OCI-LY7 (cell line): ENCODE data around the gene GALNT4. TPM values are rescaled to one million over a fixed set of nuclear protein-coding genes. Genes with fewer than 3 reads are reported as not detected.
A peak's percentile ranks its signal among the peaks of the same experiment; 100 is the strongest.

Experiments
- BruUV-seq: library from RNA; stranded (reverse); fragments of 400-500 nt; replicated peaks from 2 replicates; lab custom pipeline; 2021; lab: Mats Ljungman, UMichigan
- CTCF ChIA-PET: fragments of 300-600 bp; sonication (Branson Sonifier 250); formaldehyde crosslinking; loops from one replicate; lab custom pipeline; 2022; ENCODE audit warnings: antibody characterized with exemption; ENCODE audit not compliant: unreplicated experiment; lab: Charles Lee
- POLR2A ChIA-PET: fragments of 300-600 bp; sonication (Branson Sonifier 250); formaldehyde crosslinking; loops from one replicate; lab custom pipeline; 2022; ENCODE audit warnings: antibody characterized with exemption; lab: Charles Lee
- DNase-seq: peaks from one replicate; pipeline ENCODE4 v3.0.0-alpha.2; 2015; ENCODE audit warnings: low spot score
- H2AFZ ChIP-seq: fragments of 200-600 bp; sonication (generic), shearing (Covaris generic); 2 replicates; pipeline ENCODE4 v1.6.1; 2014; ENCODE audit warnings: mild to moderate bottlenecking, antibody characterized with exemption, low read length, moderate library complexity
- H3K27ac ChIP-seq: fragments of 200-600 bp; sonication (generic); 2 replicates; pipeline ENCODE4 v1.5.1; 2014; ENCODE audit warnings: mixed run types, low read depth, mild to moderate bottlenecking, moderate library complexity, low read length, inconsistent platforms; ENCODE audit not compliant: poor library complexity, severe bottlenecking
- H3K36me3 ChIP-seq: fragments of 200-600 bp; sonication (generic); 2 replicates; pipeline ENCODE4 v1.6.1; 2014; ENCODE audit warnings: mild to moderate bottlenecking, antibody characterized with exemption, low read length, moderate library complexity, mixed read lengths; ENCODE audit not compliant: insufficient read depth
- H3K4me1 ChIP-seq: fragments of 200-600 bp; sonication (generic); 2 replicates; pipeline ENCODE4 v1.5.1; 2014; ENCODE audit warnings: mild to moderate bottlenecking, low read length; ENCODE audit not compliant: insufficient read depth, poor library complexity, severe bottlenecking
- H3K4me2 ChIP-seq: fragments of 200-600 bp; sonication (generic); 2 replicates; pipeline ENCODE4 v1.6.1; 2014; ENCODE audit warnings: mild to moderate bottlenecking, low read length
- H3K4me3 ChIP-seq: fragments of 200-600 bp; sonication (generic); 2 replicates; pipeline ENCODE4 v1.5.1; 2014; ENCODE audit warnings: mild to moderate bottlenecking, low read depth, low read length; ENCODE audit not compliant: poor library complexity, severe bottlenecking
- H3K79me2 ChIP-seq: fragments of 200-600 bp; sonication (generic); 2 replicates; pipeline ENCODE4 v1.6.1; 2016; ENCODE audit warnings: low read depth, mild to moderate bottlenecking, low read length, moderate library complexity, mixed read lengths; ENCODE audit not compliant: insufficient read depth
- H3K9me2 ChIP-seq: fragments of 200-600 bp; sonication (generic); 2 replicates; pipeline ENCODE4 v1.6.1; 2016; ENCODE audit warnings: mild to moderate bottlenecking, low read length, mixed read lengths; ENCODE audit not compliant: insufficient read depth
- H3K9me3 ChIP-seq: fragments of 200-600 bp; sonication (generic); 2 replicates; pipeline ENCODE4 v1.6.1; 2014; ENCODE audit warnings: mild to moderate bottlenecking, mixed run types, low read length, mixed read lengths
- H4K20me1 ChIP-seq: fragments of 200-600 bp; sonication (generic); 2 replicates; pipeline ENCODE4 v1.6.1; 2014; ENCODE audit warnings: mild to moderate bottlenecking, antibody characterized with exemption, low read length, moderate library complexity, mixed read lengths; ENCODE audit not compliant: insufficient read depth
- CTCF ChIP-seq: fragments of 200-600 bp; sonication (generic); conservative IDR thresholded peaks from 2 replicates; pipeline ENCODE4 v1.5.1; 2014; ENCODE audit warnings: mild to moderate bottlenecking, antibody characterized with exemption, low read length, moderate library complexity, mixed read lengths
- EZH2phosphoT487 ChIP-seq: fragments of 200-600 bp; sonication (generic); IDR thresholded peaks from 2 replicates; pipeline ENCODE4 v1.6.1; 2018; ENCODE audit warnings: low read depth, borderline replicate concordance, mild to moderate bottlenecking, mixed run types, antibody characterized with exemption, low read length, moderate library complexity, mixed read lengths
- intact Hi-C: fragments of 100-400 bp; cut with micrococcal nuclease; formaldehyde crosslinking; loops from one replicate; pipeline ENCODE4 v1.10.0; 2022; ENCODE audit not compliant: unreplicated experiment
- total RNA-seq, 2 experiments: library from RNA; depleted of rRNA in 1 of 2; stranded (reverse); fragments of >200 nt in 1 of 2; shearing (Covaris generic) in 1 of 2; gene quantifications; 2 replicates each; pipeline ENCODE4 v1.2.3, GENCODE V29; 2014 to 2022

Gene GALNT4
- total RNA-seq, 2 experiments from 2014 or later: 2.1 to 3.7 TPM

- Histone ChIP-seq H3K9me2 (no peaks in the 10 kb centered on the region), H3K27ac (no peak overlapping the region), H3K4me3 (peak overlapping the region; percentile 15), H3K9me3 (no peaks in the 10 kb centered on the region), H3K79me2 (peaks cover 46% of the 10 kb centered on the region; the same call in 1 of the 2 replicates), H3K4me1 (peaks cover 15% of the 10 kb centered on the region), H3K36me3 (peaks cover 29% of the 10 kb centered on the region), H3K4me2 (peak overlapping the region; percentile 52), H4K20me1 (peaks cover 11% of the 10 kb centered on the region; the same call in 1 of the 2 replicates), H2AFZ (no peak overlapping the region)
- intact Hi-C loops: no loop called here
- DNase-seq: no peak
- no TSS peak for BruUV-seq
- POLR2A ChIA-PET: interaction anchor here (0.6 to 1.2 kb wide), 4 partner anchors 10 to 162 kb away, joined by 3 to 6 read pairs (median 4); no protein-coding TSS in a partner anchor
- no peak for TF ChIP-seq EZH2phosphoT487
- TF ChIP-seq CTCF: no peak
- CTCF ChIA-PET: no interaction called here
Observed at GRCh38 chr12:89521364-89522223, 3.0 kb downstream of the GALNT4 start.

GRCh38 chr12:89517720-89518119 lies 6.9 kb downstream of the GALNT4 start:
- H3K79me2 ChIP-seq: peaks cover 27% of the 10 kb centered on the region; the same call in 1 of the 2 replicates
- no peak overlapping the region for H3K4me2 ChIP-seq
- H3K4me3 ChIP-seq: no peak overlapping the region
- 0 out of 2 replicates have a peak, but pooled peaks cover 6% of the 10 kb centered on the region for H4K20me1 ChIP-seq
- no peaks in the 10 kb centered on the region for H3K9me3 ChIP-seq
- DNase-seq: no peak
- no peak overlapping the region for H3K27ac ChIP-seq
- peaks cover 5% of the 10 kb centered on the region for H3K4me1 ChIP-seq
- no peak overlapping the region for H2AFZ ChIP-seq
- ChIA-PET POLR2A (interaction anchor here (0.6 kb wide), 2 partner anchors 36 to 706 kb away, joined by 3 read pairs; no protein-coding TSS in a partner anchor), CTCF (no interaction called here)
- no TSS peak for BruUV-seq
- TF ChIP-seq EZH2phosphoT487: no peak
- TF ChIP-seq CTCF: no peak
- intact Hi-C loops: no loop called here
- no peaks in the 10 kb centered on the region for H3K9me2 ChIP-seq
- H3K36me3 ChIP-seq: peaks cover 16% of the 10 kb centered on the region
